HG02938 (cell line): Measurements from ENCODE around the gene SOCS1.

ENCODE experiments used
- ATAC-seq: cut with Tn5 transposase; IDR thresholded peaks from one replicate; pipeline ENCODE4 v1.9.1; 2021; ENCODE audit warnings: mild to moderate bottlenecking, moderate library complexity; ENCODE audit not compliant: unreplicated experiment

SOCS1 gene

DNA sequence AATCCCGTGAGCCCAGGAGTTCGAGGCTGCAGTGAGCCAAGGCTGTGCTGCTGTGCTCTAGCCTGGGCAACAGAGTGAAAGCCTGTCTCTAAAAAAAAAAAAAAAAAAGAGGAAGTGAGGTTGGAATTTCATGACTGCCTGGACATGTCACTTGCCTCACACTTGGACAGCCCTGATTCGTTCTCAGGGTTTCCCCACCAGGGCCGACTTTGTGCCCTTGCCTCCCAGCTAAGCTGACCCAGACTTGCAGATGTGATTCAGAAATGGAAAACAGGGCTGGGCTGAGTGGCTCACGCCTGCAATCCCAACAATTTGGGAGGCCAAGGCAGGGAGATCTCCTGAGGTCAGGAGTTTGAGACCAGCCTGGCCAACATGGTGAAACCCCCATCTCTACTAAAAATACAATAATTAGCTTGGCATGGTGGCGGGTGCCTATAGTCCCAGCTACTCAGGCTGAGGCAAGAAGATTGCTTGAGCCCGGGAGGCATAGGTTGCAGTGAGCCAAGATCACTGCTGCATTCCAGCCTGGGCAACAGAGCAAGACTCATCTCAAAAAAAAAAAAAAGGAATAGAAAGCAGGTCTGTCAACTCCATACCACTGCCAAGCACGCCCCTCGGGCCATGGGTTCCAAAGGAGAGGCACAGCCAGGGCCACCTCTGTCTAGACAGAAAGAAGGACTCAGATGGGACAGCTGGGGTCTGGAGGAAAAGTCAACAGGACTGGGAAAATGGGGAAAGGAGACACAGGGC lies 46.9 kb downstream of the SOCS1 start:
- ATAC-seq, result no peak

DNA sequence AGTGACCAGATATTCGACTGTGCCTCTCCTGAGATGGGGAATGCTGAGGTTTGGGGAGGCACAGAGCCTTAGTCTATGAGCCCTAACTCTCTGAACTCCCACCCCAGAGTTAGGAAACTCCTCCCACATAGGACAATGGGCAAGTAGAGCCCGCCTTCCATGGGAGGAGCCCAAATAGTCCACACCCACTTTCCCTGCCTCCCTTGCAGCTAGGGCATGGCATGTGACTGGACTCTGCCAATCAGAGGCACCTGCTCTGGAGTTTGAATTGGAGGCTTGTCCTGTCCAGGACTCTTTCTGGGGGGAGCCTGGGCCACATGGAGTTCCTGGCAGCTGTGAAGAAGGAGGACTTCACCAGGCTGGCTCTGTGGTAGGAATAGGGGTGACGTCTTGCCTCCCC lies 48.4 kb downstream of the SOCS1 start:
- ATAC-seq, result no peak

DNA sequence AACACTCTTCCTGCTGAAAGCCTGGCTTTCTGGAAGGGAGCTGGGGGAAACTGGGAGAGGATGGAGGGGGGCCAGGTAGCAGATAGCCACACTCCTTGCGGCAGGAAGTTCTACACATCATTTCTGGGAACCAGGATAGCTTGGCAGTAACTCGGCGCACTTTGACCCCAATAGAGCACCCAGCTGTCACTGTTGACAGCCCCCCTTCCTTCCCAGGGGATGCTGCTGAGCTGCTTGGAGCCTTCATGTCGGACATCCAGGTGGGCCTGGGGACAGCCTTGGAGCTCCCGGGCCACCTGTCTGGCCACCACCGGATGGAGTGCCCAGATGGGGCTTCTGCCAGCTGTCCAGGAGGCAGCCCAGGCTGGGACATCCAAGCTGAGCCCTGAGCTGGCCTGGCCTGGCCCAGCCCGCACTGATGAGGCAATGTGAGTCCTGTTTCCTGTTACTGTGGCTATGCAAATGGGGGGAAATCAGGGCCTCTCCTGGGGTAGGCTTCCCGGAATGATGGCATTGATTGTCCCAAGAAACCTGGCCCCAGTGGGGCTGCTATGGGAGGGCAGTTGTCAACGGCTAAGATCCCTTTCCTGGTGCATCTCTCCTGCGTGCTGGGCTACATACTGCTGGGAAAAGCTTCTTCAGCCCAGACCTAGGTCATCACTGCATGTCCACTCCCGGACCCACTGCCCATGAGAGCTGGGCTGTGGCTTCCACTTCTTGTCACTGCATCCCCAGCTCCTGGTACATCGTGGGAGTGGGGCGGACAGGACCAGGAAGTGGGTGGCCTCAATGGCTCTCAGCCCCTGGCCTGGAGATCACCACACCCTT lies 50.0 kb downstream of the SOCS1 start:
- ATAC-seq, result no peak

- ATAC-seq, result no peak
These were observed 50.8 kb downstream of the SOCS1 start for GRCh38 chr16:11205065-11205699.

DNA sequence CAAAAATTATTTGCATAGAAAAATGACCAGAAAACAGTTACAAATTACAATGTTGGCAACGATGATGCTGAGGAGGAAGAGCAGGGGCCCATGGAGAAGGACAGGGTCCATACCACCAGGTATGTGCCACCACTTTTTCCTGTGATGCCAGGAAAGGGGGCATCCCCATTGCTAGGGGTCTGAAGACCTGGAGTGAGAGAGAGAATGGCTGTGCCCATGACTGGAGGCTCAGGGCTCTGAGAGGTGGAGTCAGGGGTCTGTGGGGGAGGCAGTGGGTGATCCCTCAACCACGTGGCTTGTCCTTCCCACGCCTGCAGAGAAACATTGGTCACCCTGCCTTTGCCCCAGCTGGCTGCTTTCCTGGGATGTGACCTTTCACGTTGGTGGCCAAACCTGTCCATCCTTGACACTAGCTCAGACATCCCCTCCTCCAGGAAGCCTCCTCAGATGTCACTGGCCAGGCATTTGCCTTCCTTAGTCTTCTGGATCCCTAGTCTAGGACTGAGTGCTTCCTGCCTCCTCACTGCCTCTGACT lies 51.4 kb downstream of the SOCS1 start:
- ATAC-seq, result no peak
